Retinal pigment epithelial cell (primary cell): ENCODE data around the gene HOXD10.

Experiments used
- DNase-seq: peaks from one replicate; pipeline ENCODE4 v3.0.0-alpha.2; 2010; ENCODE audit warnings: low read depth
- H3K4me3 ChIP-seq: 2 replicates; pipeline ENCODE4 v1.5.1; 2011; ENCODE audit warnings: mild to moderate bottlenecking, low read length, control low read depth, moderate library complexity
- TF ChIP-seq, protein P1 (sequence below): conservative IDR thresholded peaks from 2 replicates; pipeline ENCODE4 v1.5.1; 2011; ENCODE audit warnings: low read depth, low read length, control low read depth, inconsistent platforms

Gene HOXD10

GRCh38 chr2:176101842-176102241 lies 14.7 kb upstream of the HOXD10 start:
- no peak overlapping the region for H3K4me3 ChIP-seq
- TF ChIP-seq, protein P1, sequence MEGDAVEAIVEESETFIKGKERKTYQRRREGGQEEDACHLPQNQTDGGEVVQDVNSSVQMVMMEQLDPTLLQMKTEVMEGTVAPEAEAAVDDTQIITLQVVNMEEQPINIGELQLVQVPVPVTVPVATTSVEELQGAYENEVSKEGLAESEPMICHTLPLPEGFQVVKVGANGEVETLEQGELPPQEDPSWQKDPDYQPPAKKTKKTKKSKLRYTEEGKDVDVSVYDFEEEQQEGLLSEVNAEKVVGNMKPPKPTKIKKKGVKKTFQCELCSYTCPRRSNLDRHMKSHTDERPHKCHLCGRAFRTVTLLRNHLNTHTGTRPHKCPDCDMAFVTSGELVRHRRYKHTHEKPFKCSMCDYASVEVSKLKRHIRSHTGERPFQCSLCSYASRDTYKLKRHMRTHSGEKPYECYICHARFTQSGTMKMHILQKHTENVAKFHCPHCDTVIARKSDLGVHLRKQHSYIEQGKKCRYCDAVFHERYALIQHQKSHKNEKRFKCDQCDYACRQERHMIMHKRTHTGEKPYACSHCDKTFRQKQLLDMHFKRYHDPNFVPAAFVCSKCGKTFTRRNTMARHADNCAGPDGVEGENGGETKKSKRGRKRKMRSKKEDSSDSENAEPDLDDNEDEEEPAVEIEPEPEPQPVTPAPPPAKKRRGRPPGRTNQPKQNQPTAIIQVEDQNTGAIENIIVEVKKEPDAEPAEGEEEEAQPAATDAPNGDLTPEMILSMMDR, result no peak
- DNase-seq, result no peak

- DNase-seq, result no peak
- TF ChIP-seq, protein P1, result no peak
- no peak overlapping the region for H3K4me3 ChIP-seq
Observed at GRCh38 chr2:176102309-176102866, 14.2 kb upstream of the HOXD10 start.

DNA sequence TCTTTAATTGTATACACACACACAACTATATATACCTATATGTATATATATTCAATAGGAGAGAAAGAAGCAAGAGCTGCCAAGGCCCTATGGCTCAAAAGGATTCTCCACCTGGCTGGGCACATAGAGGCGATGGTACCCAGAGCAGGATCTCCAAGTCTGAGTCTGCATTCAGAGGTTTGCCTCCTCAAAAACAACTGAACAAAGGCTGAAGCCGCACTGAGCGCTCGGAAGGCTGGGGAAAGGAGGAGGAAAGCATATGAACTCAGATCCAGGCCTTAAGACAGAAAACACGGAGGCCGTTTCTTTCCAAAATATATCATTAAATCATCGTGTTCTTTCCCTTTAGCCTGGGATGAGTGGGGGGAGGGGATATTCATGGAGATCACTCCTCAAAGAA lies 13.4 kb upstream of the HOXD10 start:
- TF ChIP-seq, protein P1, result no peak
- H3K4me3 ChIP-seq, result no peak overlapping the region
- DNase-seq, result no peak

DNA sequence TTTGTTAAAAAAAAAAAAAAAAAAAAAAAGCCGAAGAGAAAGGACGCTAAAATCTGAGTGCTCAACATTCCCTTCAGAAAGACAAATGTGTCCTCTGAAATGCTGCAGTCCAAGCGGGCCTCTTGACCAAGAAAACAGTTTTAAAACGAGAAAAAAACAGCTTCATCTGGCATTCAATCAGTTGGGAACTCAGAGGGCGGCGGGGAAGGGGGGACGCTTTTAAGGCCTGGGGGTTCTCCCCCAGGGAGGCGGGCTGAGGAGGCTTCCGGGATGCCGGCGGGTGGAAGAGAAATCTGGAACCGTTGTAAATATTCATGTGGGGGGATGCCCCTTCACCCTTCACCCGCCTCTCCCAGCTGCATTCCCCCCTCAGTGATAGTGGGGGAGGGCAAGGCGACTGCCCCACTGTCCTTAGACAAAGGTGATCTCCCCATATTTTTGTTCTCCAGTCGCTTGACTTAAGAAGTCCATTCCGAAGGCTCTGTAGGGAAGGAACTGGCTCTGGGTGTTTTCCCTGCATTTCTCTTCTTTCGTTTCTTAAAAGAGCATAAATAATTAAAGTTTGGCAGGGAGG lies 12.7 kb upstream of the HOXD10 start:
- no peak overlapping the region for H3K4me3 ChIP-seq
- TF ChIP-seq, protein P1, result no peak

GRCh38 chr2:176104316-176105077 lies 12.1 kb upstream of the HOXD10 start:
- no peak overlapping the region for H3K4me3 ChIP-seq
- TF ChIP-seq, protein P1, result no peak

More for the DNA sequence above, 12.7 kb upstream of the HOXD10 start:
- DNase-seq, result no peak

GRCh38 chr2:176105078-176105729 lies 11.4 kb upstream of the HOXD10 start:
- DNase-seq, result no peak
- TF ChIP-seq, protein P1, result no peak
- no peak overlapping the region for H3K4me3 ChIP-seq

More at GRCh38 chr2:176104316-176105077, 12.1 kb upstream of the HOXD10 start:
- DNase-seq, result no peak
